Measurements from ENCODE around the gene BICRAL.

Gene BICRAL

GRCh38 chr6:42781796-42782688 is at the start of gene BICRAL:
Gene BICRAL, plus strand, starts transcription at chr6:42782052. Its CDS starts 39,971 bp downstream, at chr6:42822023.
- DNase-seq = peak; percentile 83

- peak; percentile 72 for DNase-seq
Observed at GRCh38 chr6:42733867-42734481, 47.9 kb upstream of the BICRAL start.

- no peak for DNase-seq
Observed at GRCh38 chr6:42735976-42736375, 45.9 kb upstream of the BICRAL start.

GRCh38 chr6:42740725-42741124 is 41.1 kb upstream of the BICRAL start:
- DNase-seq = no peak

- DNase-seq = peak; percentile 74
Observed at GRCh38 chr6:42742116-42742894, 39.5 kb upstream of the BICRAL start.

GRCh38 chr6:42744351-42744893 is 37.4 kb upstream of the BICRAL start:
- DNase-seq = no peak

- DNase-seq = peak; percentile 71
Observed at GRCh38 chr6:42745083-42745639, 36.7 kb upstream of the BICRAL start.

GRCh38 chr6:42745640-42746462 is 36.0 kb upstream of the BICRAL start, which contains the start of gene TBCC:
Gene TBCC, minus strand, starts transcription at chr6:42746103. Its CDS starts 30 bp downstream, at chr6:42746073.
- DNase-seq = peak; percentile 97

- peak; percentile 51 for DNase-seq
Observed at GRCh38 chr6:42746463-42747391, 35.1 kb upstream of the BICRAL start.

- DNase-seq = no peak
Observed at GRCh38 chr6:42748203-42748898, 33.5 kb upstream of the BICRAL start.

- DNase-seq = peak; percentile 42
Observed at GRCh38 chr6:42751055-42751454, 30.8 kb upstream of the BICRAL start.

GRCh38 chr6:42754759-42755158 is 27.1 kb upstream of the BICRAL start:
- DNase-seq = no peak

- DNase-seq = no peak
Observed at GRCh38 chr6:42756722-42757121, 25.1 kb upstream of the BICRAL start.

- DNase-seq = no peak
Observed at GRCh38 chr6:42758756-42759430, 23.0 kb upstream of the BICRAL start.

- DNase-seq = no peak
Observed at GRCh38 chr6:42761287-42762067, 20.4 kb upstream of the BICRAL start.

- DNase-seq = no peak
Observed at GRCh38 chr6:42762426-42762859, 19.4 kb upstream of the BICRAL start.

GRCh38 chr6:42762950-42763349 is 18.9 kb upstream of the BICRAL start:
- no peak for DNase-seq

- DNase-seq = no peak
Observed at GRCh38 chr6:42764911-42765648, 16.8 kb upstream of the BICRAL start.
